H9 (cell line): ENCODE measurements around the gene GPR89A. TPM values are rescaled to one million over a fixed set of nuclear protein-coding genes. Genes with fewer than 3 reads are reported as not detected.
"Not testable (repeated sequence)": the region's sequence is repeated elsewhere in the genome, so short reads cannot be mapped to it uniquely, and the experiment has no call there.

ENCODE experiments used
- DNase-seq: peaks from one replicate; pipeline ENCODE4 v3.0.0-alpha.2; 2017
- H2AFZ ChIP-seq: one replicate; pipeline ENCODE4 v1.6.1; 2013; ENCODE audit warnings: mild to moderate bottlenecking, low read length, control low read depth, moderate library complexity
- H2AK5ac ChIP-seq: 2 replicates; pipeline ENCODE4 v1.6.1; 2013; ENCODE audit warnings: low read length, control low read depth, mixed read lengths; ENCODE audit not compliant: insufficient read length
- H2BK120ac ChIP-seq: one replicate; pipeline ENCODE4 v1.6.1; 2013; ENCODE audit warnings: low read depth, mild to moderate bottlenecking, low read length, control low read depth, inconsistent platforms; ENCODE audit not compliant: poor library complexity, severe bottlenecking
- H2BK12ac ChIP-seq: 2 replicates; pipeline ENCODE4 v1.6.1; 2013; ENCODE audit warnings: low read length, control low read depth, mixed read lengths, low read depth; ENCODE audit not compliant: insufficient read length
- H2BK15ac ChIP-seq: 2 replicates; pipeline ENCODE4 v1.6.1; 2013; ENCODE audit warnings: low read depth, low read length, control low read depth
- H2BK20ac ChIP-seq: one replicate; pipeline ENCODE4 v1.6.1; 2013; ENCODE audit warnings: low read depth, mild to moderate bottlenecking, low read length, control low read depth, inconsistent platforms; ENCODE audit not compliant: poor library complexity, severe bottlenecking
- H2BK5ac ChIP-seq: 2 replicates; pipeline ENCODE4 v1.6.1; 2013; ENCODE audit warnings: low read length, control low read depth, mixed read lengths; ENCODE audit not compliant: insufficient read length
- H3K14ac ChIP-seq: 2 replicates; pipeline ENCODE4 v1.6.1; 2013; ENCODE audit warnings: low read length, control low read depth; ENCODE audit not compliant: insufficient read depth
- H3K18ac ChIP-seq: 2 replicates; pipeline ENCODE4 v1.6.1; 2013; ENCODE audit warnings: low read depth, mild to moderate bottlenecking, mixed read lengths, low read length, control low read depth; ENCODE audit not compliant: insufficient read length
- H3K23ac ChIP-seq: 2 replicates; pipeline ENCODE4 v1.6.1; 2013; ENCODE audit warnings: low read length, control low read depth, mixed read lengths, low read depth; ENCODE audit not compliant: insufficient read length
- H3K23me2 ChIP-seq: 2 replicates; pipeline ENCODE4 v1.6.1; 2013; ENCODE audit warnings: low read depth, mild to moderate bottlenecking, mixed read lengths, low read length, control low read depth; ENCODE audit not compliant: insufficient read length, poor library complexity, severe bottlenecking
- H3K27ac ChIP-seq: 2 replicates; pipeline ENCODE4 v1.5.1; 2013; ENCODE audit warnings: low read length, control low read depth, mixed read lengths, low read depth; ENCODE audit not compliant: insufficient read length
- H3K27me3 ChIP-seq: 2 replicates; pipeline ENCODE4 v1.6.1; 2013; ENCODE audit warnings: low read length, control low read depth, inconsistent platforms; ENCODE audit not compliant: insufficient read depth
- H3K4ac ChIP-seq: 2 replicates; pipeline ENCODE4 v1.6.1; 2013; ENCODE audit warnings: low read depth, mild to moderate bottlenecking, control low read depth, inconsistent platforms, low read length, moderate library complexity
- H3K4me1 ChIP-seq: 2 replicates; pipeline ENCODE4 v1.6.1; 2013; ENCODE audit warnings: low read length, control low read depth, inconsistent platforms; ENCODE audit not compliant: insufficient read depth
- H3K4me2 ChIP-seq: 2 replicates; pipeline ENCODE4 v1.6.1; 2013; ENCODE audit warnings: low read length, control low read depth, mixed read lengths; ENCODE audit not compliant: insufficient read length, insufficient read depth
- H3K56ac ChIP-seq: 2 replicates; pipeline ENCODE4 v1.6.1; 2013; ENCODE audit warnings: low read depth, mild to moderate bottlenecking, mixed read lengths, low read length, control low read depth; ENCODE audit not compliant: insufficient read length
- H3K79me1 ChIP-seq: 2 replicates; pipeline ENCODE4 v1.6.1; 2013; ENCODE audit warnings: low read depth, mild to moderate bottlenecking, moderate library complexity, low read length, control low read depth, inconsistent platforms; ENCODE audit not compliant: insufficient read depth, poor library complexity, severe bottlenecking
- H3K79me2 ChIP-seq: 2 replicates; pipeline ENCODE4 v1.6.1; 2013; ENCODE audit warnings: low read length, control low read depth, inconsistent platforms; ENCODE audit not compliant: insufficient read depth
- H3K9ac ChIP-seq: 2 replicates; pipeline ENCODE4 v1.6.1; 2013; ENCODE audit warnings: low read length, control low read depth, mixed read lengths; ENCODE audit not compliant: insufficient read length; ENCODE audit errors: extremely low read depth
- H3K9me3 ChIP-seq: one replicate; pipeline ENCODE4 v1.6.1; 2013; ENCODE audit warnings: low read depth, low read length, inconsistent platforms; ENCODE audit not compliant: control insufficient read depth
- H3T11ph ChIP-seq: one replicate; pipeline ENCODE4 v1.6.1; 2013; ENCODE audit warnings: mild to moderate bottlenecking, low read length, control low read depth, inconsistent platforms
- H4K20me1 ChIP-seq: one replicate; pipeline ENCODE4 v1.6.1; 2013; ENCODE audit not compliant: control insufficient read depth, insufficient read length, insufficient read depth
- H4K5ac ChIP-seq: 2 replicates; pipeline ENCODE4 v1.6.1; 2013; ENCODE audit warnings: low read depth, mild to moderate bottlenecking, mixed read lengths, low read length, control low read depth; ENCODE audit not compliant: insufficient read length
- H4K8ac ChIP-seq: replicated peaks from 2 replicates; pipeline ENCODE4 v1.6.1; 2013; ENCODE audit warnings: low read length, control low read depth, mixed read lengths, low read depth; ENCODE audit not compliant: insufficient read length
- H4K91ac ChIP-seq: 2 replicates; pipeline ENCODE4 v1.6.1; 2013; ENCODE audit warnings: low read depth, mild to moderate bottlenecking, moderate library complexity, mixed read lengths, low read length, control low read depth; ENCODE audit not compliant: insufficient read length
- H3K27ac Mint-ChIP-seq, 3 experiments: 2 replicates in 2 of 3; 3 replicates in 1 of 3; pipeline ENCODE4 v1.8.0; 2020 to 2021; ENCODE audit warnings: mixed read lengths in 3 of 3, mild to moderate bottlenecking in 1 of 3, moderate library complexity in 1 of 3
- H3K27me3 Mint-ChIP-seq: 2 replicates; pipeline ENCODE4 v1.8.0; 2021; ENCODE audit warnings: low read depth, mild to moderate bottlenecking, moderate library complexity, mixed read lengths
- H3K36me3 Mint-ChIP-seq, 3 experiments: 2 replicates in 2 of 3; 3 replicates in 1 of 3; pipeline ENCODE4 v1.8.0; 2020 to 2021; ENCODE audit warnings: low read depth in 3 of 3, mixed read lengths in 3 of 3; ENCODE audit not compliant: insufficient read depth in 1 of 3
- H3K4me1 Mint-ChIP-seq, 2 experiments: 2 replicates each; pipeline ENCODE4 v1.8.0; 2020; ENCODE audit warnings: mixed read lengths in 2 of 2
- H3K4me3 Mint-ChIP-seq, 2 experiments: 2 replicates in 1 of 2; 3 replicates in 1 of 2; pipeline ENCODE4 v1.8.0; 2020 to 2021; ENCODE audit warnings: mild to moderate bottlenecking in 2 of 2, mixed read lengths in 2 of 2, moderate library complexity in 1 of 2
- H3K9me3 Mint-ChIP-seq, 2 experiments: 2 replicates in 1 of 2; 3 replicates in 1 of 2; pipeline ENCODE4 v1.8.0; 2020; ENCODE audit warnings: mild to moderate bottlenecking in 2 of 2, mixed read lengths in 2 of 2, moderate library complexity in 1 of 2
- WGBS: extraction: QIAGEN DNeasy Blood & Tissue Kit; methylation state at CpG from one replicate; pipeline ENCODE4 v1.1.7; 2013; ENCODE audit warnings: missing lambda C conversion rate, low lambda C conversion rate, mixed read lengths; ENCODE audit not compliant: insufficient read length; ENCODE audit errors: extremely low coverage; 5-methylcytosine and 5-hydroxymethylcytosine counted together
- total RNA-seq: library from RNA; stranded (reverse); gene quantifications from 2 replicates; pipeline ENCODE4 v1.2.1, GENCODE V29; 2021

The GPR89A gene
- total RNA-seq, 1 experiment from 2014 or later: 30.1 TPM

- not testable (repeated sequence) for H3K4me3 Mint-ChIP-seq, H3K23me2 ChIP-seq, H3K27ac ChIP-seq, H3K4ac ChIP-seq, H2AK5ac ChIP-seq, H3K18ac ChIP-seq, H3K79me2 ChIP-seq, H4K8ac ChIP-seq, H4K5ac ChIP-seq, H2BK12ac ChIP-seq, H3K27ac Mint-ChIP-seq, H2BK120ac ChIP-seq, H3K36me3 Mint-ChIP-seq, H3K4me1 ChIP-seq, H3K27me3 ChIP-seq, H2BK15ac ChIP-seq, H3K27me3 Mint-ChIP-seq, H3T11ph ChIP-seq, H4K91ac ChIP-seq, H3K4me2 ChIP-seq, H3K79me1 ChIP-seq, H3K9me3 Mint-ChIP-seq, DNase-seq, H2AFZ ChIP-seq, H3K23ac ChIP-seq, H4K20me1 ChIP-seq, H3K56ac ChIP-seq, H2BK20ac ChIP-seq, H2BK5ac ChIP-seq, H3K9me3 ChIP-seq, H3K9ac ChIP-seq, H3K14ac ChIP-seq
- WGBS: no CpG with 5 or more reads among the region's 11 CpGs
- H3K4me1 Mint-ChIP-seq: peaks cover 12 to 15% of the 10 kb centered on the region in 2 experiments
Observed at GRCh38 chr1:145607289-145607688, 499 bp upstream of the GPR89A start.

DNA sequence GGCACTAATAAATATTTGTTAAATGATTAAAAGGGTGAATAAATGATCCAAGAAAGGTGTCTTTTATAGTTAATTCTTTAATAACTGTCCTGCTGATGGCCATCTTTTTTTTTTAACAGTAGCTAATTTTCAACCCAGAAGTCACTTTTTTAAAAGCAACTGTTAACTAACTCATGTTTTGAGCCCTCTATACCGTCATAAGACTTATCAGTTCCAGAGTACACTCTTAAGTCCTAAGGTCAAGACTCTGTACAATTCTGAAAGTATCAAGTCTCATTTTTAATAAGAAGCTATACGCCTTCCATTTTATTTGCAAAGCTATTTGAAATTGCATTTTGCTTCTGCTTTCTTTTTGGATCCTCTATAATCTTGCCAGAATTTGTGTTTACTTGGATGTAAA is 3.0 kb downstream of the GPR89A start:
- H3K9me3 Mint-ChIP-seq, H3K79me1 ChIP-seq, H4K5ac ChIP-seq, H3K4me1 ChIP-seq, H2AFZ ChIP-seq, H2AK5ac ChIP-seq, H3K36me3 Mint-ChIP-seq, H3K4me3 Mint-ChIP-seq, H3K9ac ChIP-seq, H3K23ac ChIP-seq, DNase-seq, H2BK5ac ChIP-seq, H3K27ac Mint-ChIP-seq, H2BK20ac ChIP-seq, H3K79me2 ChIP-seq, H3K4ac ChIP-seq, H2BK15ac ChIP-seq, H4K20me1 ChIP-seq, H4K8ac ChIP-seq, H3K27me3 Mint-ChIP-seq, H2BK120ac ChIP-seq, H3K27ac ChIP-seq, H3K56ac ChIP-seq, H3K4me2 ChIP-seq, H4K91ac ChIP-seq, H3K9me3 ChIP-seq, H3K4me1 Mint-ChIP-seq, H3K18ac ChIP-seq, H3K27me3 ChIP-seq, H2BK12ac ChIP-seq, H3T11ph ChIP-seq, H3K14ac ChIP-seq, H3K23me2 ChIP-seq: not testable (repeated sequence)
- no CpG with 5 or more reads among the region's 2 CpGs for WGBS
